ELF-1 (cell line): Measurements from ENCODE around the gene RDM1.

Source experiments
- DNase-seq: peaks from one replicate; pipeline ENCODE4 v3.0.0-alpha.2; 2016; ENCODE audit warnings: low read depth, low spot score

RDM1 gene

GRCh38 chr17:35872196-35872980 lies 58.2 kb downstream of the RDM1 start:
- no peak for DNase-seq

- peak; percentile 18 for DNase-seq
Measured at GRCh38 chr17:35870906-35871819, 59.4 kb downstream of the RDM1 start.

GRCh38 chr17:35868737-35869136 lies 61.8 kb downstream of the RDM1 start, which contains the start of gene HEATR9:
HEATR9 (minus strand) TSS chr17:35868891; CDS start chr17:35868742, 149 bp downstream.
- no peak for DNase-seq
